H1 (cell line): ENCODE results near the gene MRE11. TPM values are rescaled to one million over a fixed set of nuclear protein-coding genes. Genes with fewer than 3 reads are reported as not detected.
A peak's percentile ranks its signal among the peaks of the same experiment; 100 is the strongest.

Experiments used
- CTCF ChIA-PET: fragments of 300-600 bp; sonication (Branson Sonifier 250); formaldehyde crosslinking; loops from one replicate; lab custom pipeline; 2021; ENCODE audit not compliant: partially characterized antibody; lab: Charles Lee
- POLR2A ChIA-PET: fragments of 300-600 bp; sonication (Branson Sonifier 250); formaldehyde crosslinking; loops from one replicate; lab custom pipeline; 2021; ENCODE audit warnings: inconsistent platforms; ENCODE audit not compliant: partially characterized antibody; lab: Charles Lee
- DNase-seq, 2 experiments: peaks; one replicate each; pipeline versions ENCODE4 v3.0.0 to v3.0.0-alpha.2; 2010 to 2022; ENCODE audit warnings: low spot score in 2 of 2, low read depth in 1 of 2, mixed read lengths in 1 of 2
- FAIRE-seq: peaks from 2 replicates; lab custom pipeline; 2011; peaks lifted over from hg19 to GRCh38; lab: Jason Lieb, UNC
- H2AFZ ChIP-seq: 2 replicates; pipeline ENCODE4 v1.8.1; 2012; ENCODE audit warnings: low read length, inconsistent platforms
- H2AK5ac ChIP-seq: 2 replicates; pipeline ENCODE4 v1.6.1; 2013; ENCODE audit warnings: low read depth, low read length
- H2BK120ac ChIP-seq: replicated peaks from 2 replicates; pipeline ENCODE3; 2013; ENCODE audit warnings: low read depth, low read length, inconsistent platforms
- H2BK12ac ChIP-seq: 2 replicates; pipeline ENCODE4 v1.6.1; 2013; ENCODE audit warnings: low read depth, low read length
- H2BK15ac ChIP-seq: 2 replicates; pipeline ENCODE4 v1.6.1; 2013; ENCODE audit warnings: low read length
- H2BK20ac ChIP-seq: 2 replicates; pipeline ENCODE4 v1.6.1; 2013; ENCODE audit warnings: low read length
- H2BK5ac ChIP-seq: 2 replicates; pipeline ENCODE4 v1.6.1; 2013; ENCODE audit warnings: low read depth, low read length
- H3K14ac ChIP-seq: 2 replicates; pipeline ENCODE4 v1.6.1; 2013; ENCODE audit warnings: inconsistent platforms; ENCODE audit not compliant: insufficient read length
- H3K18ac ChIP-seq: 2 replicates; pipeline ENCODE4 v1.6.1; 2013; ENCODE audit warnings: low read length; ENCODE audit errors: extremely low read depth
- H3K23ac ChIP-seq: 2 replicates; pipeline ENCODE4 v1.6.1; 2013; ENCODE audit warnings: inconsistent platforms; ENCODE audit not compliant: insufficient read length
- H3K23me2 ChIP-seq: 2 replicates; pipeline ENCODE4 v1.6.1; 2013; ENCODE audit warnings: low read depth, low read length
- H3K27ac ChIP-seq: 2 replicates; pipeline ENCODE4 v1.6.1; 2011; ENCODE audit warnings: low read depth, low read length, inconsistent platforms
- H3K27me3 ChIP-seq, 4 experiments: replicated peaks in 1 of 4; 1 replicate in 1 of 4; 2 replicates in 3 of 4; pipeline versions ENCODE4 v1.6.1 to v1.8.1; 2011 to 2013; ENCODE audit warnings: low read length in 3 of 4, mild to moderate bottlenecking in 3 of 4, inconsistent platforms in 2 of 4, mixed read lengths in 2 of 4, moderate library complexity in 1 of 4; ENCODE audit not compliant: control insufficient read depth in 3 of 4, insufficient read depth in 3 of 4; ENCODE audit errors: extremely low read depth in 1 of 4
- H3K36me3 ChIP-seq, 4 experiments: 2 replicates each; pipeline versions ENCODE4 v1.6.1 to v1.8.1; 2011 to 2013; ENCODE audit warnings: mild to moderate bottlenecking in 4 of 4, low read length in 3 of 4, moderate library complexity in 2 of 4, control low read depth in 1 of 4, inconsistent platforms in 1 of 4; ENCODE audit not compliant: insufficient read depth in 4 of 4, control insufficient read depth in 2 of 4
- H3K4ac ChIP-seq: replicated peaks from 2 replicates; pipeline ENCODE3; 2013; ENCODE audit warnings: low read length, low read depth, mixed read lengths, inconsistent platforms; ENCODE audit not compliant: insufficient read length
- H3K4me1 ChIP-seq, 4 experiments: replicated peaks in 1 of 4; 1 replicate in 1 of 4; 2 replicates in 3 of 4; pipeline versions ENCODE4 v1.6.1 to v1.8.1; 2011 to 2013; ENCODE audit warnings: low read length in 3 of 4, inconsistent platforms in 2 of 4, mixed read lengths in 1 of 4; ENCODE audit not compliant: insufficient read depth in 4 of 4, control insufficient read depth in 3 of 4
- H3K4me2 ChIP-seq, 2 experiments: 2 replicates each; pipeline versions ENCODE4 v1.6.1 to v1.8.1; 2011 to 2013; ENCODE audit warnings: low read depth in 2 of 2, low read length in 2 of 2, control low read depth in 1 of 2, inconsistent platforms in 1 of 2, mild to moderate bottlenecking in 1 of 2; ENCODE audit not compliant: insufficient read depth in 1 of 2
- H3K4me3 ChIP-seq, 4 experiments: fragments of 200-600, 300-600 bp in 1 of 4; sonication (generic), shearing (Covaris generic), sonication (Bioruptor Twin) in 1 of 4; 2 replicates each; pipeline versions ENCODE4 v1.5.1 to v1.8.1; 2011 to 2016; ENCODE audit warnings: low read length in 4 of 4, low read depth in 3 of 4, control low read depth in 2 of 4, inconsistent platforms in 2 of 4, mild to moderate bottlenecking in 2 of 4, mixed read lengths in 1 of 4, moderate library complexity in 1 of 4; ENCODE audit not compliant: insufficient read depth in 2 of 4; ENCODE audit errors: extremely low read depth in 1 of 4
- H3K56ac ChIP-seq: replicated peaks from 2 replicates; pipeline ENCODE3; 2013; ENCODE audit warnings: low read depth, mild to moderate bottlenecking, mixed read lengths, low read length, inconsistent platforms; ENCODE audit not compliant: insufficient read length
- H3K79me1 ChIP-seq: 2 replicates; pipeline ENCODE4 v1.6.1; 2013; ENCODE audit warnings: low read depth, low read length, control low read depth
- H3K79me2 ChIP-seq, 2 experiments: 2 replicates each; pipeline versions ENCODE4 v1.6.1 to v1.8.1; 2012 to 2013; ENCODE audit warnings: low read length in 2 of 2, mild to moderate bottlenecking in 2 of 2, inconsistent platforms in 1 of 2; ENCODE audit not compliant: insufficient read depth in 2 of 2, control insufficient read depth in 1 of 2
- H3K9ac ChIP-seq, 4 experiments: replicated peaks in 1 of 4; 1 replicate in 1 of 4; 2 replicates in 3 of 4; pipeline versions ENCODE4 v1.6.1 to v1.8.1; 2011 to 2013; ENCODE audit warnings: low read depth in 3 of 4, low read length in 3 of 4, control low read depth in 2 of 4, mild to moderate bottlenecking in 2 of 4, moderate library complexity in 2 of 4, inconsistent platforms in 1 of 4; ENCODE audit errors: extremely low read depth in 1 of 4
- H3K9me3 ChIP-seq, 2 experiments: 2 replicates each; pipeline versions ENCODE4 v1.6.1 to v1.8.1; 2012 to 2013; ENCODE audit warnings: mild to moderate bottlenecking in 2 of 2, moderate library complexity in 2 of 2, control low read depth in 1 of 2, inconsistent platforms in 1 of 2, low read depth in 1 of 2, low read length in 1 of 2, mixed read lengths in 1 of 2; ENCODE audit not compliant: insufficient read depth in 2 of 2
- H4K20me1 ChIP-seq, 2 experiments: replicated peaks in 1 of 2; 2 replicates each; pipeline versions ENCODE3 to v1.8.1; 2011 to 2013; ENCODE audit warnings: inconsistent platforms in 2 of 2, low read length in 2 of 2, mild to moderate bottlenecking in 1 of 2; ENCODE audit not compliant: insufficient read depth in 2 of 2, control insufficient read depth in 1 of 2
- H4K5ac ChIP-seq: 2 replicates; pipeline ENCODE4 v1.6.1; 2013; ENCODE audit warnings: low read length, low read depth, mixed read lengths, inconsistent platforms; ENCODE audit not compliant: insufficient read length
- H4K8ac ChIP-seq: 2 replicates; pipeline ENCODE4 v1.8.0; 2013; ENCODE audit warnings: mild to moderate bottlenecking, moderate library complexity, low read length, inconsistent platforms; ENCODE audit not compliant: insufficient read depth; ENCODE audit errors: extremely low read depth
- H4K91ac ChIP-seq: replicated peaks from 2 replicates; pipeline ENCODE3; 2013; ENCODE audit warnings: low read length, mixed read lengths, inconsistent platforms; ENCODE audit not compliant: insufficient read length
- BRCA1 ChIP-seq: IDR thresholded peaks from 2 replicates; pipeline ENCODE4 v1.6.1; 2012; ENCODE audit warnings: low read depth, low read length, improper control_type of control experiment
- EP300 ChIP-seq, 2 experiments: IDR thresholded peaks; 1 replicate in 1 of 2; 2 replicates in 1 of 2; pipeline ENCODE4 v1.6.1; 2011 to 2012; ENCODE audit warnings: low read depth in 2 of 2, low read length in 2 of 2, mild to moderate bottlenecking in 2 of 2, borderline replicate concordance in 1 of 2, inconsistent platforms in 1 of 2, moderate library complexity in 1 of 2
- FOSL1 ChIP-seq: IDR thresholded peaks from 2 replicates; pipeline ENCODE4 v1.6.1; 2011; ENCODE audit warnings: mild to moderate bottlenecking, low read depth, low read length, moderate library complexity; ENCODE audit not compliant: insufficient read depth
- KDM1A ChIP-seq: fragments of 200-600, 300-600 bp; sonication (generic); IDR thresholded peaks from 2 replicates; pipeline ENCODE4 v1.7.1; 2016; ENCODE audit warnings: mild to moderate bottlenecking, low read length, borderline replicate concordance
- MAX ChIP-seq: IDR thresholded peaks from 2 replicates; pipeline ENCODE4 v1.6.1; 2012; ENCODE audit warnings: inconsistent platforms
- POU5F1 ChIP-seq: IDR thresholded peaks from 2 replicates; pipeline ENCODE4 v1.6.1; 2011; ENCODE audit warnings: low read depth, mild to moderate bottlenecking, low read length, moderate library complexity
- SP4 ChIP-seq: IDR thresholded peaks from 2 replicates; pipeline ENCODE4 v1.6.1; 2012; ENCODE audit warnings: low read length, inconsistent platforms
- TAF1 ChIP-seq: IDR thresholded peaks from 2 replicates; pipeline ENCODE4 v1.6.1; 2011; ENCODE audit warnings: mild to moderate bottlenecking, low read depth, low read length
- TCF12 ChIP-seq: IDR thresholded peaks from 2 replicates; pipeline ENCODE4 v1.6.1; 2011; ENCODE audit warnings: low read depth, mild to moderate bottlenecking, low read length
- USF2 ChIP-seq: IDR thresholded peaks from 2 replicates; pipeline ENCODE4 v1.6.1; 2011; ENCODE audit warnings: low read length, improper control_type of control experiment
- YY1 ChIP-seq: IDR thresholded peaks from 2 replicates; pipeline ENCODE4 v1.6.1; 2011; ENCODE audit warnings: low read depth, mild to moderate bottlenecking, low read length
- WGBS, 2 experiments: shearing (Covaris generic) in 1 of 2; methylation state at CpG; one replicate each; pipeline versions ENCODE4 v1.1.6 to v1.1.7; 2013 to 2015; ENCODE audit warnings: low lambda C conversion rate in 2 of 2, mixed read lengths in 2 of 2, inconsistent platforms in 1 of 2, low coverage in 1 of 2, missing lambda C conversion rate in 1 of 2; ENCODE audit not compliant: insufficient replicate concordance in 2 of 2, insufficient coverage in 1 of 2, insufficient read length in 1 of 2; ENCODE audit errors: extremely low coverage in 1 of 2, missing lambda C conversion rate in 1 of 2; 5-methylcytosine and 5-hydroxymethylcytosine counted together
- polyA plus RNA-seq, 7 experiments: library from polyadenylated mRNA; depleted of rRNA in 3 of 7; stranded (reverse) in 5 of 7; unstranded in 2 of 7; fragments of >200 nt in 5 of 7; fragments of 200-250 nt in 2 of 7; gene quantifications; 1 replicate in 5 of 7; 2 replicates in 1 of 7; 4 replicates in 1 of 7; pipeline versions ENCODE4 v1.2.1 to v1.2.3, GENCODE V29; 2011 to 2013; ENCODE audit warnings: missing spikeins in 2 of 7, mixed read lengths in 2 of 7
- total RNA-seq: library from RNA; stranded (reverse); fragmentation: NEBNext Ultra II Directional; extraction: Animal tissue kit (Norgen Biotek cat#: 25700); gene quantifications from 2 replicates; pipeline ENCODE4 v1.2.1, GENCODE V29; 2021

Gene MRE11
- total and polyA plus RNA-seq, 2 of the 8 experiments (the other 6 are each of a cell fraction or from before 2014, with no cell fraction given), result 7.2 to 43.4 TPM

GRCh38 chr11:94424011-94424410, 69.6 kb downstream of the MRE11 start:
- peak overlapping the region; percentile 24; the same call in 1 of the 2 replicates for H2AK5ac ChIP-seq
- no peak overlapping the region for H3K18ac ChIP-seq
- TF ChIP-seq KDM1A (no peak), TCF12 (no peak), TAF1 (no peak), POU5F1 (no peak), SP4 (no peak), MAX (no peak), USF2 (no peak), FOSL1 (no peak), EP300 (IDR thresholded peaks at IDR 0.05; ENCODE audit: borderline replicate concordance in 1 of 2, low read depth in 2 of 2, low read length in 2 of 2) (no peak), YY1 (no peak), BRCA1 (no peak)
- H3K79me2 ChIP-seq, result no peaks in the 10 kb centered on the region
- H3K4ac ChIP-seq, result no peak overlapping the region
- H4K20me1 ChIP-seq, result peaks cover 0 to 2% of the 10 kb centered on the region in 2 experiments
- FAIRE-seq, result no peak
- H4K91ac ChIP-seq, result no peak overlapping the region
- H3K14ac ChIP-seq, result no peak overlapping the region
- H3K23me2 ChIP-seq, result no peaks in the 10 kb centered on the region
- H3K4me2 ChIP-seq, result no peak overlapping the region
- H2BK20ac ChIP-seq, result no peak overlapping the region
- no peak overlapping the region for H2BK12ac ChIP-seq
- H3K27ac ChIP-seq, result no peak overlapping the region
- no peak overlapping the region for H2AFZ ChIP-seq
- no peak overlapping the region for H4K8ac ChIP-seq
- no peak overlapping the region for H3K4me3 ChIP-seq
- no peaks in the 10 kb centered on the region for H3K79me1 ChIP-seq
- peaks cover 0 to 8% (median 2%) of the 10 kb centered on the region in 4 experiments; a peak in 3 of 8 replicates for H3K36me3 ChIP-seq
- WGBS, 2 experiments, result 96% methylated on average over 2 of the region's 2 CpGs; no CpG with 5 or more reads in 1 of the 2 experiments
- H2BK5ac ChIP-seq, result no peak overlapping the region; the same call in 1 of the 2 replicates
- H3K27me3 ChIP-seq, result no peaks in the 10 kb centered on the region
- no peak for DNase-seq
- peaks cover 0 to 2% of the 10 kb centered on the region in 2 experiments; a peak in 1 of 4 replicates for H3K9me3 ChIP-seq
- ChIA-PET CTCF (interaction anchor here (1.3 to 1.9 kb wide), 2 partner anchors 98 to 529 kb away, joined by 4 to 5 read pairs; no protein-coding TSS in a partner anchor), POLR2A (interaction anchor here (0.9 kb wide), 1 partner anchor 17 kb away, joined by 3 read pairs; no protein-coding TSS in a partner anchor)
- no peak overlapping the region for H3K23ac ChIP-seq
- H3K56ac ChIP-seq, result no peak overlapping the region
- H2BK120ac ChIP-seq, result no peak overlapping the region
- no peak overlapping the region for H4K5ac ChIP-seq
- H3K9ac ChIP-seq, result peak overlapping the region in 1 of 4 experiments; percentile 32; a peak in 1 of 7 replicates
- 0 out of 2 replicates have a peak overlapping the region, but pooled peaks have one; percentile 10 for H2BK15ac ChIP-seq
- no peaks in the 10 kb centered on the region for H3K4me1 ChIP-seq
